PC-9 (cell line): Measurements from ENCODE around the gene USP9X. TPM values are rescaled to one million over a fixed set of nuclear protein-coding genes. Genes with fewer than 3 reads are reported as not detected.
"Not testable (repeated sequence)": the region's sequence is repeated elsewhere in the genome, so short reads cannot be mapped to it uniquely, and the experiment has no call there.

Experiments used
- BruUV-seq: library from RNA; stranded (reverse); fragments of 400-500 nt; replicated peaks from 2 replicates; lab custom pipeline; 2021; lab: Mats Ljungman, UMichigan
- CTCF ChIA-PET: fragments of 300-600 bp; sonication (Branson Sonifier 250); formaldehyde crosslinking; loops from one replicate; lab custom pipeline; 2022; ENCODE audit warnings: antibody characterized with exemption; lab: Charles Lee
- POLR2A ChIA-PET: fragments of 300-600 bp; sonication (Branson Sonifier 250); formaldehyde crosslinking; loops from one replicate; lab custom pipeline; 2022; ENCODE audit warnings: antibody characterized with exemption; ENCODE audit not compliant: unreplicated experiment; lab: Charles Lee
- DNase-seq, 2 experiments: peaks; one replicate each; pipeline versions ENCODE4 v3.0.0 to v3.0.0-alpha.2; 2015 to 2022; ENCODE audit warnings: mixed read lengths in 1 of 2
- H2AFZ ChIP-seq: fragments of 200-600 bp; sonication (generic); 2 replicates; pipeline ENCODE4 v1.8.1; 2017; ENCODE audit warnings: antibody characterized with exemption
- H3F3A ChIP-seq: fragments of 200-600 bp; sonication (generic); 2 replicates; pipeline ENCODE4 v1.8.1; 2017; ENCODE audit warnings: antibody characterized with exemption, mild to moderate bottlenecking, low read depth; ENCODE audit not compliant: insufficient read depth
- H3K27ac ChIP-seq: fragments of 200-600 bp; sonication (generic); 2 replicates; pipeline ENCODE4 v1.6.1; 2016; ENCODE audit warnings: mixed run types
- H3K27me3 ChIP-seq: fragments of 200-600 bp; sonication (generic); 2 replicates; pipeline ENCODE4 v1.6.1; 2016; ENCODE audit warnings: low read depth, mixed run types; ENCODE audit not compliant: insufficient read depth
- H3K36me3 ChIP-seq: fragments of 200-600 bp; sonication (generic); 2 replicates; pipeline ENCODE4 v1.6.1; 2016; ENCODE audit warnings: low read depth, mixed run types
- H3K4me1 ChIP-seq: fragments of 200-600 bp; sonication (generic); replicated peaks from 2 replicates; pipeline ENCODE4 v1.6.1; 2016; ENCODE audit warnings: mixed run types; ENCODE audit not compliant: insufficient read depth
- H3K4me2 ChIP-seq: fragments of 200-600 bp; sonication (generic); 2 replicates; pipeline ENCODE4 v1.6.1; 2017; ENCODE audit warnings: mixed run types
- H3K4me3 ChIP-seq: fragments of 200-600 bp; sonication (generic); 2 replicates; pipeline ENCODE4 v1.6.1; 2016; ENCODE audit warnings: mixed run types
- H3K79me2 ChIP-seq: fragments of 200-600 bp; sonication (generic); 2 replicates; pipeline ENCODE4 v1.6.1; 2017; ENCODE audit warnings: low read depth, mixed run types
- H3K9me2 ChIP-seq: fragments of 200-600 bp; sonication (generic); 2 replicates; pipeline ENCODE4 v1.8.1; 2017; ENCODE audit warnings: mild to moderate bottlenecking; ENCODE audit not compliant: insufficient read depth
- H3K9me3 ChIP-seq: fragments of 200-600 bp; sonication (generic); 2 replicates; pipeline ENCODE4 v1.8.1; 2016; ENCODE audit warnings: low read depth; ENCODE audit not compliant: insufficient read depth
- H4K20me1 ChIP-seq: fragments of 200-600 bp; sonication (generic); 2 replicates; pipeline ENCODE4 v1.8.1; 2017; ENCODE audit not compliant: insufficient read depth
- EZH2 ChIP-seq: fragments of 200-600 bp; sonication (generic); IDR thresholded peaks from 2 replicates; pipeline ENCODE4 v1.8.0; 2017; ENCODE audit warnings: antibody characterized with exemption, low read depth
- intact Hi-C: fragments of 100-400 bp; cut with micrococcal nuclease; formaldehyde crosslinking; loops from one replicate; pipeline ENCODE4 v1.10.0; 2022; ENCODE audit not compliant: unreplicated experiment
- total RNA-seq: library from RNA; stranded (reverse); gene quantifications from 2 replicates; pipeline ENCODE4 v1.2.3, GENCODE V29; 2021
- TF ChIP-seq, protein P1 (sequence below): fragments of 200-600 bp; sonication (generic); conservative IDR thresholded peaks from 2 replicates; pipeline ENCODE4 v1.6.1; 2017; ENCODE audit warnings: mixed run types, antibody characterized with exemption, mild to moderate bottlenecking, moderate library complexity

USP9X gene
- total RNA-seq, 1 experiment from 2014 or later = 43.2 TPM

DNA sequence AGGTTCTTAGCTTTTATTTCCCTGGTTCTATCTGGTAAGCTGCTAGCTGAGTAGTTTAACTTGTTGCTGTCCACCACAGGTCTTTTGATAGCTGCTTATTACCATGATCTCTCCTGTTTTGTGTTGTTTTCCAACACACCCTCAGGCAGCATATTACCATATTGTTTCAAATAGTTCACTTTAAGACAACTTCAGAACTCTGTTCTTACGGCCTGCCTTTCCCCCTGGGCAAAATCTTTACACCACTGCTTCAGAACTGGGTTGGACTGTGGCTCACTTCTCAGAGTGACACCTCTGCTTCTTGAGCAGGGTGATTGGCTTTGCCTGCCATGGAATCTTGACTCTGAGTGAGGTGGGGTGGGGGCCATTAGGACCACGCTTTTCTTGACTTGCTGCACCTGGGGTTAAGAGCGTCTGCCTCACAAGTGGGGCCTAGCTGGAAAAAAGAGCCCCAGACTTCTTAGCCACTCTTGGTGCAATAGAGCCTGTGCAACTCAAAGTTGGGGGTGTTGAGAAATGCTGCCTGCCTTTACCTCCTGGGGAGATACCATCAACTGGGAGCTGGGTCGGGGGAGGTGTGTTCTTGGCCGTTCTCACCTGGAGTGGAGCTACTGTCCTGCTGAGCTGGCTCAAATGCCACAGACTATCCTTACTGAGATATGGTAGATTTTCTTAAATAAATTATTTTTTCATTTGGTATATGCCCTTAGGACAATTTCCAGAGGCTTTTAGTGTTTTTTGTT lies 23.4 kb downstream of the USP9X start:
- CTCF ChIA-PET = no interaction called here
- H3K4me2 ChIP-seq = no peak overlapping the region
- no TSS peak for BruUV-seq
- intact Hi-C loops = no loop called here
- DNase-seq = no peak
- H3K9me2 ChIP-seq = no peaks in the 10 kb centered on the region
- H4K20me1 ChIP-seq = peaks cover 8% of the 10 kb centered on the region; the same call in 1 of the 2 replicates
- H3K4me1 ChIP-seq = no peaks in the 10 kb centered on the region
- POLR2A ChIA-PET = no interaction called here
- H3K27ac ChIP-seq = no peak overlapping the region
- no peak for TF ChIP-seq EZH2
- TF ChIP-seq, protein P1, sequence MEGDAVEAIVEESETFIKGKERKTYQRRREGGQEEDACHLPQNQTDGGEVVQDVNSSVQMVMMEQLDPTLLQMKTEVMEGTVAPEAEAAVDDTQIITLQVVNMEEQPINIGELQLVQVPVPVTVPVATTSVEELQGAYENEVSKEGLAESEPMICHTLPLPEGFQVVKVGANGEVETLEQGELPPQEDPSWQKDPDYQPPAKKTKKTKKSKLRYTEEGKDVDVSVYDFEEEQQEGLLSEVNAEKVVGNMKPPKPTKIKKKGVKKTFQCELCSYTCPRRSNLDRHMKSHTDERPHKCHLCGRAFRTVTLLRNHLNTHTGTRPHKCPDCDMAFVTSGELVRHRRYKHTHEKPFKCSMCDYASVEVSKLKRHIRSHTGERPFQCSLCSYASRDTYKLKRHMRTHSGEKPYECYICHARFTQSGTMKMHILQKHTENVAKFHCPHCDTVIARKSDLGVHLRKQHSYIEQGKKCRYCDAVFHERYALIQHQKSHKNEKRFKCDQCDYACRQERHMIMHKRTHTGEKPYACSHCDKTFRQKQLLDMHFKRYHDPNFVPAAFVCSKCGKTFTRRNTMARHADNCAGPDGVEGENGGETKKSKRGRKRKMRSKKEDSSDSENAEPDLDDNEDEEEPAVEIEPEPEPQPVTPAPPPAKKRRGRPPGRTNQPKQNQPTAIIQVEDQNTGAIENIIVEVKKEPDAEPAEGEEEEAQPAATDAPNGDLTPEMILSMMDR = no peak
- H2AFZ ChIP-seq = no peak overlapping the region
- H3K9me3 ChIP-seq = no peaks in the 10 kb centered on the region
- no peak overlapping the region for H3K4me3 ChIP-seq
- no peaks in the 10 kb centered on the region for H3K27me3 ChIP-seq
- no peaks in the 10 kb centered on the region for H3F3A ChIP-seq
- H3K36me3 ChIP-seq = no peaks in the 10 kb centered on the region
- H3K79me2 ChIP-seq = peaks cover 79% of the 10 kb centered on the region

DNA sequence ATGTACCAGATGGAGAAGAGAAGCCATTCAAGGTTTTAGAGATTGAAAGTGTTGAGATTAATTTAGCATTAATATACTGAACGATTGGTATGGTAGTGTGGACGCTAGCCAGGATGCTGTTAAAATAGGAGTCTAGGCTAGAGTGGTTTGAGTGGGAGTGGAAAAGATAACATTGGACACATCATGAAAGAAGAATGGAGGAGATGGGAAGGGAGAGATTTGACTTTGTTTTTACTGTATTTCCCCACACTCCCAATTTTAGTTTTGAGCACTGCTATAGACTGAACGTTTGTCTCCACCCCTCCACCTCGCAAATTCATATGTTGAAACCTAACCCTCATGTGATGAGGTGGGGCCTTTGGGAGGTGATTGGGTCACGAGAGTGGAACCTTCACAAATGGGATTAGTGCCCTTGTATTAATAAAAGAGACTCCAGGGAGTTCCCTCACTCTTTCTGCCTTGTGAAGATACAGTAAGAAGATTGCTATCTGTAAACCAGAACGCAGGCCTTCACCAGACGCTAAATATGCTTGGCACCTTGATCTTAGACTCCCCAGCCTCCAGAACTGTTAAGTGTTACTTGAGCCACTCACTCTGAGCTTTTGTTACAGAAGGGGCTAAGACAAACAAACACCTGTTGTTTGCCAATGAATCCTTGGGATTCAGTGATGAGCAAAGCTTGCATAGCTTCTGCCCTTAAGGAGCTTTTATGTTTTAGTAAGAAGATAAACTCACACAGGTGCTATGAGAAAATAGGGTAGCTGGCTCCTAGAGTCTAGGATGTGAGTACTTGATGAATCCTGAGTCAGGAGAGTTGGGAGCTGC lies 25.8 kb downstream of the USP9X start:
- Histone ChIP-seq H3K79me2 (peaks cover 65% of the 10 kb centered on the region), H3K4me1 (no peaks in the 10 kb centered on the region), H3K4me3 (no peak overlapping the region), H3K27ac (no peak overlapping the region), H3K9me2 (no peaks in the 10 kb centered on the region), H3K27me3 (no peaks in the 10 kb centered on the region), H3F3A (no peaks in the 10 kb centered on the region), H4K20me1 (peaks cover 14% of the 10 kb centered on the region), H3K9me3 (no peaks in the 10 kb centered on the region), H3K36me3 (no peaks in the 10 kb centered on the region), H3K4me2 (no peak overlapping the region), H2AFZ (no peak overlapping the region)
- intact Hi-C loops = loop anchor here (10.0 kb wide), 1 partner anchor 176 kb away; no protein-coding TSS in a partner anchor
- ChIA-PET POLR2A (no interaction called here), CTCF (no interaction called here)
- no TSS peak for BruUV-seq
- no peak for DNase-seq
- TF ChIP-seq EZH2 = no peak
- TF ChIP-seq, protein P1 = no peak

DNA sequence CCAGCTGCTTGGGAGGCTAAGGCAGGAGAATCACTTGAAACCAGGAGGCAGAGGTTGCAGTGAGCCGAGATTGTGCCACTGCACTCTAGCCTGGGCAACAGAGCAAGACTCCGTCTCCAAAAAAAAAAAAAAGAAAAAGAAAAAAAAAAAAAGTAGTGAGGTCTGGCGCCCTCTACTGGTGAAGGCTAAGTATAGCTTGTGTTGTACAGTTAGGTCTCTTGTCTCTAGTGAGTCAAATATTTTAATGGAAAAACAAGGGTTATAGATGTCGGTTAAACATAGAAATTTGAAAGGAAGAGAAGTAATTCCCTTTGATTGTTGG lies 29.8 kb downstream of the USP9X start:
- POLR2A ChIA-PET, BruUV-seq, H3K27me3 ChIP-seq, H3K9me2 ChIP-seq, H2AFZ ChIP-seq, H3K4me2 ChIP-seq, H3F3A ChIP-seq, DNase-seq, H3K27ac ChIP-seq, H3K36me3 ChIP-seq, H3K4me1 ChIP-seq, H3K4me3 ChIP-seq, H3K9me3 ChIP-seq: not testable (repeated sequence)
- CTCF ChIA-PET = interaction anchor here (0.6 to 0.7 kb wide), 4 partner anchors 65 to 255 kb away, joined by 3 to 7 read pairs (median 4); no protein-coding TSS in a partner anchor
- intact Hi-C loops = loop anchor here (10.0 kb wide), 1 partner anchor 180 kb away; no protein-coding TSS in a partner anchor
- peaks cover 11% of the 10 kb centered on the region for H4K20me1 ChIP-seq
- peaks cover 63% of the 10 kb centered on the region for H3K79me2 ChIP-seq
- TF ChIP-seq, protein P1 = peak; percentile 72
